Mesenchymal stem cell (in vitro differentiated cells and primary cell): ENCODE results near the gene CAMK2D.

ENCODE experiments used
- DNase-seq: peaks from one replicate; pipeline ENCODE4 v3.0.0-alpha.2; 2013
- H2AFZ ChIP-seq: one replicate; pipeline ENCODE4 v1.6.1; 2013; ENCODE audit warnings: low read depth, mild to moderate bottlenecking, control low read depth, inconsistent platforms, low read length, moderate library complexity
- H2AK5ac ChIP-seq: 2 replicates; pipeline ENCODE4 v1.6.1; 2013; ENCODE audit warnings: low read length, moderate library complexity, mild to moderate bottlenecking, inconsistent platforms; ENCODE audit not compliant: severe bottlenecking
- H2BK120ac ChIP-seq: one replicate; pipeline ENCODE4 v1.6.1; 2013; ENCODE audit warnings: low read depth, mild to moderate bottlenecking, inconsistent platforms, low read length, moderate library complexity
- H2BK12ac ChIP-seq, 2 experiments: one replicate each; pipeline ENCODE4 v1.6.1; 2013; ENCODE audit warnings: inconsistent platforms in 2 of 2, low read length in 2 of 2, mild to moderate bottlenecking in 2 of 2, moderate library complexity in 2 of 2, control low read depth in 1 of 2
- H2BK15ac ChIP-seq: one replicate; pipeline ENCODE4 v1.6.1; 2013; ENCODE audit warnings: mild to moderate bottlenecking, low read depth, inconsistent platforms; ENCODE audit not compliant: poor library complexity, severe bottlenecking
- H2BK5ac ChIP-seq: 2 replicates; pipeline ENCODE4 v1.6.1; 2013; ENCODE audit warnings: low read depth, mild to moderate bottlenecking, low read length, control low read depth, inconsistent platforms; ENCODE audit not compliant: poor library complexity, severe bottlenecking
- H3K14ac ChIP-seq, 2 experiments: one replicate each; pipeline ENCODE4 v1.6.1; 2013; ENCODE audit warnings: inconsistent platforms in 2 of 2, low read length in 2 of 2, control low read depth in 1 of 2, mild to moderate bottlenecking in 1 of 2, moderate library complexity in 1 of 2
- H3K18ac ChIP-seq, 2 experiments: one replicate each; pipeline ENCODE4 v1.6.1; 2013; ENCODE audit warnings: inconsistent platforms in 2 of 2, low read length in 2 of 2, control low read depth in 1 of 2, low read depth in 1 of 2, mild to moderate bottlenecking in 1 of 2
- H3K23ac ChIP-seq, 2 experiments: one replicate each; pipeline ENCODE4 v1.6.1; 2013; ENCODE audit warnings: inconsistent platforms in 2 of 2, low read length in 2 of 2, mild to moderate bottlenecking in 2 of 2, moderate library complexity in 2 of 2, control low read depth in 1 of 2
- H3K27ac ChIP-seq: 2 replicates; pipeline ENCODE4 v1.5.1; 2013; ENCODE audit warnings: mild to moderate bottlenecking, moderate library complexity, low read length, control low read depth, inconsistent platforms; ENCODE audit not compliant: poor library complexity, severe bottlenecking
- H3K27me3 ChIP-seq, 2 experiments: 2 replicates each; pipeline versions ENCODE4 v1.6.1 to v1.7.0; 2013; ENCODE audit warnings: low read length in 2 of 2, mild to moderate bottlenecking in 2 of 2, moderate library complexity in 2 of 2, control low read depth in 1 of 2, inconsistent platforms in 1 of 2; ENCODE audit not compliant: control insufficient read depth in 1 of 2, insufficient read depth in 1 of 2
- H3K36me3 ChIP-seq, 2 experiments: 2 replicates each; pipeline versions ENCODE4 v1.6.1 to v1.7.0; 2013; ENCODE audit warnings: low read length in 2 of 2, control low read depth in 1 of 2, inconsistent platforms in 1 of 2, low read depth in 1 of 2, mild to moderate bottlenecking in 1 of 2; ENCODE audit not compliant: insufficient read depth in 2 of 2, control insufficient read depth in 1 of 2
- H3K4ac ChIP-seq, 2 experiments: one replicate each; pipeline ENCODE4 v1.6.1; 2013; ENCODE audit warnings: inconsistent platforms in 2 of 2, low read length in 2 of 2, mild to moderate bottlenecking in 2 of 2, moderate library complexity in 2 of 2, control low read depth in 1 of 2, low read depth in 1 of 2
- H3K4me1 ChIP-seq: 2 replicates; pipeline ENCODE4 v1.6.1; 2013; ENCODE audit warnings: low read depth, low read length, control low read depth; ENCODE audit not compliant: control insufficient read depth, insufficient read depth
- H3K4me2 ChIP-seq: 2 replicates; pipeline ENCODE4 v1.6.1; 2013; ENCODE audit warnings: low read length, mild to moderate bottlenecking, inconsistent platforms; ENCODE audit not compliant: poor library complexity, severe bottlenecking
- H3K4me3 ChIP-seq, 2 experiments: 2 replicates each; pipeline versions ENCODE4 v1.5.1 to v1.7.0; 2013; ENCODE audit warnings: low read length in 2 of 2, mild to moderate bottlenecking in 2 of 2, control low read depth in 1 of 2, low read depth in 1 of 2; ENCODE audit not compliant: insufficient read depth in 1 of 2
- H3K79me1 ChIP-seq: replicated peaks from 2 replicates; pipeline ENCODE4 v1.6.1; 2013; ENCODE audit warnings: mild to moderate bottlenecking, control low read depth, low read length, inconsistent platforms; ENCODE audit not compliant: poor library complexity, severe bottlenecking
- H3K9ac ChIP-seq: 2 replicates; pipeline ENCODE4 v1.7.0; 2013; ENCODE audit warnings: mild to moderate bottlenecking, low read length, moderate library complexity
- H3K9me3 ChIP-seq: 2 replicates; pipeline ENCODE4 v1.7.0; 2013; ENCODE audit warnings: mild to moderate bottlenecking, low read length; ENCODE audit not compliant: control insufficient read depth
- H4K8ac ChIP-seq: one replicate; pipeline ENCODE4 v1.6.1; 2013; ENCODE audit warnings: inconsistent platforms, mild to moderate bottlenecking, low read length, moderate library complexity
- H4K91ac ChIP-seq: one replicate; pipeline ENCODE4 v1.6.1; 2013; ENCODE audit warnings: mild to moderate bottlenecking, low read length, inconsistent platforms
- WGBS: methylation state at CpG from one replicate; pipeline ENCODE4 v1.1.7; 2013; ENCODE audit warnings: mixed read lengths; 5-methylcytosine and 5-hydroxymethylcytosine counted together

CAMK2D gene

DNA sequence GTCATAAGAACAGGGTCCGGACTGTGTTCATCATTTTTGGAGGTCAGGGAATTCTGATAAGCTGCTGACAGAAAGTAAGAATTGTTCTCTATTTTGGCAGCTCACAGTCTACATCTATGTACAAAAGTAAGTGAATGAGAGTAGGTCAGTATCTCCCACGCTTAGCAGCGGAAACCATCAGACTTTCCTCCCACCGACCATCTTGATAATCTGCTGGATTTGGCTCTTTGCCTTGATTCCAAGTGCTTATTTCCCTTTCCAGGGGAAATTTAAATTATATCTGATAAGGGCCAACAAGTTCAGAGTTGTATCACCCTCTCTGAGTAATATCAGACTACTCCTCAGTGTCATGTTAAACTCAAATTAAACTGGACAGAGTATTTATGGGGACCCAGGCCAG is 118.0 kb downstream of the CAMK2D start:
- WGBS, result 100% methylated on average over 1 of the region's 4 CpGs
- Histone ChIP-seq H3K9me3 (no peaks in the 10 kb centered on the region), H2AK5ac (no peak overlapping the region)

GRCh38 chr4:113641025-113641431 is 120.5 kb downstream of the CAMK2D start:
- Histone ChIP-seq H2AK5ac (no peak overlapping the region), H2BK12ac (no peak overlapping the region), H3K23ac (no peak overlapping the region), H4K91ac (no peak overlapping the region), H3K36me3 (peaks cover 0 to 40% of the 10 kb centered on the region in 2 experiments), H3K4me2 (no peak overlapping the region), H3K4me1 (peaks cover 6% of the 10 kb centered on the region), H3K27ac (no peak overlapping the region), H3K9me3 (no peaks in the 10 kb centered on the region), H3K4ac (no peak overlapping the region), H2BK15ac (no peak overlapping the region), H3K18ac (no peak overlapping the region), H3K27me3 (no peaks in the 10 kb centered on the region), H3K79me1 (peaks cover 16% of the 10 kb centered on the region), H2BK120ac (no peak overlapping the region), H4K8ac (no peak overlapping the region), H3K4me3 (no peak overlapping the region), H3K14ac (no peak overlapping the region), H2BK5ac (no peak overlapping the region), H2AFZ (no peak overlapping the region), H3K9ac (no peak overlapping the region)
- DNase-seq, result no peak
- no CpG with 5 or more reads among the region's 1 CpG for WGBS

More for the DNA sequence above, 118.0 kb downstream of the CAMK2D start:
- Histone ChIP-seq H2BK15ac (no peak overlapping the region), H2BK12ac (no peak overlapping the region), H3K4ac (no peak overlapping the region), H2AFZ (no peak overlapping the region), H2BK120ac (no peak overlapping the region), H3K18ac (no peak overlapping the region), H3K79me1 (peaks cover 15% of the 10 kb centered on the region), H3K27ac (no peak overlapping the region), H3K27me3 (no peaks in the 10 kb centered on the region), H4K91ac (no peak overlapping the region), H3K4me2 (no peak overlapping the region), H3K23ac (no peak overlapping the region), H3K4me1 (peaks cover 6% of the 10 kb centered on the region), H3K4me3 (no peak overlapping the region), H3K14ac (no peak overlapping the region), H2BK5ac (no peak overlapping the region), H3K9ac (no peak overlapping the region), H3K36me3 (peaks cover 0 to 44% of the 10 kb centered on the region in 2 experiments), H4K8ac (no peak overlapping the region)
- DNase-seq, result no peak

DNA sequence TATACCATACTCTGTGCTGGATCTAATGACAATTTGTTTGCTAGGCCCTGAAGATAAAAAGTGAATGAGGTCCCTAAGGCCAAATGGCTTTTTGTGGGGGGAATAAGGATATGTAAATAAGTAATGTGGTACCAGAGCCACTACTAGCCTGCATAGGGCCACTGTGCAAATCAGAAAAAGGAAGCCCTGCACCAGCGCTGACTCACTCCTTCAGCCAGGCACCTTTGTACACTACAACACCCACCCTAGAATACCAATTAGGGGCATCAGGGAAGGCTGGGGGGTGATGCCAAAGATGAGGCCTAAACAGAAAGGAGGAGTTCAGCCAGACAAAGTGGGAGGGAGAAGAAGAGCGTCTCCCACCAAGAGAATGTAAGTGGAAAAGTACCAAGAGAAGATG is 122.2 kb downstream of the CAMK2D start:
- Histone ChIP-seq H2BK5ac (no peak overlapping the region), H4K91ac (no peak overlapping the region), H3K4ac (no peak overlapping the region), H3K9me3 (no peaks in the 10 kb centered on the region), H2AFZ (no peak overlapping the region), H3K79me1 (peaks cover 11% of the 10 kb centered on the region), H3K27me3 (no peaks in the 10 kb centered on the region), H3K14ac (no peak overlapping the region), H3K4me3 (no peak overlapping the region), H3K36me3 (peaks cover 0 to 36% of the 10 kb centered on the region in 2 experiments), H3K9ac (no peak overlapping the region), H2BK15ac (no peak overlapping the region), H3K27ac (no peak overlapping the region), H3K23ac (no peak overlapping the region), H3K4me1 (peaks cover 6% of the 10 kb centered on the region), H3K4me2 (no peak overlapping the region), H2BK12ac (no peak overlapping the region), H2BK120ac (no peak overlapping the region), H2AK5ac (no peak overlapping the region), H3K18ac (no peak overlapping the region), H4K8ac (no peak overlapping the region)
- 96% methylated on average over 1 of the region's 2 CpGs for WGBS
- DNase-seq, result no peak

GRCh38 chr4:113638562-113638832 is 123.0 kb downstream of the CAMK2D start:
- Histone ChIP-seq H3K79me1 (peaks cover 15% of the 10 kb centered on the region), H3K23ac (no peak overlapping the region), H2AK5ac (no peak overlapping the region), H4K8ac (no peak overlapping the region), H3K18ac (no peak overlapping the region), H3K36me3 (peaks cover 0 to 31% of the 10 kb centered on the region in 2 experiments), H3K4me2 (no peak overlapping the region), H2AFZ (no peak overlapping the region), H3K4ac (no peak overlapping the region), H3K9me3 (no peaks in the 10 kb centered on the region), H2BK15ac (no peak overlapping the region), H3K4me1 (peaks cover 7% of the 10 kb centered on the region), H3K27me3 (no peaks in the 10 kb centered on the region), H2BK120ac (no peak overlapping the region), H3K14ac (no peak overlapping the region), H2BK12ac (no peak overlapping the region), H3K4me3 (no peak overlapping the region), H2BK5ac (no peak overlapping the region), H3K9ac (no peak overlapping the region), H4K91ac (no peak overlapping the region), H3K27ac (no peak overlapping the region)
- DNase-seq, result no peak
- whole genome bisulfite sequencing, result 100% methylated on average over 3 of the region's 3 CpGs
